HepG2 (cell line): ENCODE measurements around the gene ZNF3. TPM values are rescaled to one million over a fixed set of nuclear protein-coding genes. Genes with fewer than 3 reads are reported as not detected.

Source experiments
- SATB2 ChIP-seq: sonication (generic); formaldehyde crosslinking; IDR thresholded peaks from 2 replicates; pipeline ENCODE4 v1.5.0; 2020; ENCODE audit warnings: missing genetic modification reagents
- TEAD2 ChIP-seq: sonication (generic); formaldehyde crosslinking; IDR thresholded peaks from 2 replicates; pipeline ENCODE4 v1.9.0; 2021; ENCODE audit warnings: missing genetic modification reagents
- ZNF441 ChIP-seq: sonication (generic); formaldehyde crosslinking; IDR thresholded peaks from 2 replicates; pipeline ENCODE4 v1.7.0; 2021; ENCODE audit warnings: missing genetic modification reagents, borderline replicate concordance
- ZNF629 ChIP-seq: sonication (generic); formaldehyde crosslinking; conservative IDR thresholded peaks from 2 replicates; pipeline ENCODE4 v1.5.0; 2020; ENCODE audit warnings: missing genetic modification reagents
- ZNF816 ChIP-seq: sonication (generic); formaldehyde crosslinking; IDR thresholded peaks from 2 replicates; pipeline ENCODE4 v1.8.0; 2022; ENCODE audit warnings: missing genetic modification reagents, mild to moderate bottlenecking, borderline replicate concordance
- polyA plus RNA-seq, 8 experiments: library from polyadenylated mRNA; depleted of rRNA in 3 of 8; stranded (reverse) in 7 of 8; unstranded in 1 of 8; fragments of >200 nt; fragmentation: Illumina TruSeq in 4 of 8; extraction: Trizol in 4 of 8; gene quantifications; 2 replicates each; pipeline versions ENCODE4 v1.2.1 to v1.2.3, GENCODE V29; 2011 to 2016; ENCODE audit warnings: low read depth in 4 of 8, missing spikeins in 1 of 8, mixed read lengths in 1 of 8; ENCODE audit not compliant: insufficient read depth in 1 of 8
- total RNA-seq, 5 experiments: library from RNA; depleted of rRNA; stranded (reverse); fragments of >200 nt; fragmentation: Illumina TruSeq; extraction: Trizol; gene quantifications; 2 replicates each; pipeline ENCODE4 v1.2.3, GENCODE V29; 2016; ENCODE audit warnings: low read depth in 1 of 5
- TF ChIP-seq, protein P1 (sequence below): sonication (generic); formaldehyde crosslinking; conservative IDR thresholded peaks from 2 replicates; pipeline ENCODE4 v1.8.0; 2022; ENCODE audit warnings: low read depth, missing genetic modification reagents
- TF ChIP-seq, protein P2 (sequence below): sonication (generic); formaldehyde crosslinking; IDR thresholded peaks from 2 replicates; pipeline ENCODE4 v1.5.0; 2020; ENCODE audit warnings: missing genetic modification reagents
- TF ChIP-seq, protein P3 (sequence below): sonication (generic); formaldehyde crosslinking; IDR thresholded peaks from 2 replicates; pipeline ENCODE4 v1.5.1; 2020; ENCODE audit warnings: missing genetic modification reagents, mild to moderate bottlenecking, borderline replicate concordance
- TF ChIP-seq, protein P4 (sequence below): sonication (generic); formaldehyde crosslinking; IDR thresholded peaks from 2 replicates; pipeline ENCODE4 v1.4.0; 2020; ENCODE audit warnings: missing genetic modification reagents; ENCODE audit errors: not compliant biosample characterization
- TF ChIP-seq, protein P5 (sequence below): IDR thresholded peaks from 2 replicates; pipeline ENCODE4 v1.6.1; 2016; ENCODE audit warnings: mild to moderate bottlenecking, missing biosample characterization, missing genetic modification reagents
- TF ChIP-seq, protein P6 (sequence below), 2 experiments: fragments of 450-650 bp in 1 of 2; sonication (generic) in 1 of 2; formaldehyde crosslinking in 1 of 2; IDR thresholded peaks; 2 replicates each; pipeline versions ENCODE4 v1.6.1 to v1.8.0; 2016 to 2022; ENCODE audit warnings: antibody characterized with exemption in 1 of 2, mild to moderate bottlenecking in 1 of 2, missing genetic modification reagents in 1 of 2

Gene ZNF3
- total and polyA plus RNA-seq, 2 of the 13 experiments (the other 11 are each of a cell fraction or from before 2014, with no cell fraction given) = 33.7 to 56.9 TPM

DNA sequence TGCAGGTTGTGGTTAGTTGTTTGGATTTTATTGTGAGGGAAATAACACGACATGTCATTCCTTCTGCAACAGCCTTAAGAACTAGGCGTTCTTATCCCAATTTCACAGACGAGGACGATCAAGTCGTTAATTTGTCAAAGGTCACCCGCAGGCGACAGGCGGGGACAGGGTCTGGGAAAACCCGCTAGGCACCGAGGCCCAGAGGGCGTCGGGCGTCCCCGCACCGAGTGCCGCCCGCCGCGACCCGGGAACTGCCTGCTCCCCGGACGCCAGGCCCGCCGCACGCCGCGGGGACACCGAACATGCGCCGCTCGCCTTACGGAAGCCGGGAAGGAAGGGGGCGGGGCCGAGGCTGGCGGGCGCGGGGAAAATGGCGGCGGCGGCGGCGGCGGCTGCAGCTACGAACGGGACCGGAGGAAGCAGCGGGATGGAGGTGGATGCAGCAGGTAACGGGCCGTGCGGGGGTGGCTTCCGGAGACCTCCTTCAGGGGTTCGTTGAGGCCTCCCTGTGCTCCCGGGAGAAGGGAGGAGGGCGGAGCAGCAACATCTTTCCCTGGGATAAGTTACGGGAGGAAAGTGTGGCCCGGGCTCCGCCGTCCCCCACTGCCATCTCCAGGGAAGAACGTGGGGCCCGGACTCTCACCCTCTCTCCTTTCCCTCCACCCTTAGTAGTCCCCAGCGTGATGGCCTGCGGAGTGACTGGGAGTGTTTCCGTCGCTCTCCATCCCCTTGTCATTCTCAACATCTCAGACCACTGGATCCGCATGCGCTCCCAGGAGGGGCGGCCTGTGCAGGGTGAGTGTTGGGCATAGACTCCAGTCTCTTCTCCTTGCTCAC, 7.3 kb upstream of the ZNF3 start, which contains the start of gene COPS6 (continued):
- TF ChIP-seq, protein P1, sequence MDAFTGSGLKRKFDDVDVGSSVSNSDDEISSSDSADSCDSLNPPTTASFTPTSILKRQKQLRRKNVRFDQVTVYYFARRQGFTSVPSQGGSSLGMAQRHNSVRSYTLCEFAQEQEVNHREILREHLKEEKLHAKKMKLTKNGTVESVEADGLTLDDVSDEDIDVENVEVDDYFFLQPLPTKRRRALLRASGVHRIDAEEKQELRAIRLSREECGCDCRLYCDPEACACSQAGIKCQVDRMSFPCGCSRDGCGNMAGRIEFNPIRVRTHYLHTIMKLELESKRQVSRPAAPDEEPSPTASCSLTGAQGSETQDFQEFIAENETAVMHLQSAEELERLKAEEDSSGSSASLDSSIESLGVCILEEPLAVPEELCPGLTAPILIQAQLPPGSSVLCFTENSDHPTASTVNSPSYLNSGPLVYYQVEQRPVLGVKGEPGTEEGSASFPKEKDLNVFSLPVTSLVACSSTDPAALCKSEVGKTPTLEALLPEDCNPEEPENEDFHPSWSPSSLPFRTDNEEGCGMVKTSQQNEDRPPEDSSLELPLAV (CRISPR knock-in tag) = peak; percentile 92; the same call in 1 of the 2 replicates
- TF ChIP-seq, protein P2, sequence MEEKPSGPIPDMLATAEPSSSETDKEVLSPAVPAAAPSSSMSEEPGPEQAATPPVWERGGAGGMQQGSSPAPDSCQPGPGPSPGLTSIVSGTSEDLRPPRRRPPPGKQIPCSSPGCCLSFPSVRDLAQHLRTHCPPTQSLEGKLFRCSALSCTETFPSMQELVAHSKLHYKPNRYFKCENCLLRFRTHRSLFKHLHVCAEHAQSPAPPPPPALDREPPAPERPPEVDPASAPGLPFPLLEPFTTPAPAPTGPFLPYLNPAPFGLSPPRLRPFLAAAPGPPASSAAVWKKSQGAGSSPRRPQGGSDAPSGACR (CRISPR knock-in tag) = peak; percentile 74; the same call in 1 of the 2 replicates
- TF ChIP-seq SATB2 (CRISPR knock-in tag) (peak; percentile 91), ZNF816 (CRISPR knock-in tag) (peak; percentile 47; the same call in 1 of the 2 replicates), TEAD2 (peak; percentile 92), ZNF629 (no peak; the same call in 1 of the 2 replicates), ZNF441 (CRISPR knock-in tag) (peak; percentile 90)
- TF ChIP-seq, protein P3, sequence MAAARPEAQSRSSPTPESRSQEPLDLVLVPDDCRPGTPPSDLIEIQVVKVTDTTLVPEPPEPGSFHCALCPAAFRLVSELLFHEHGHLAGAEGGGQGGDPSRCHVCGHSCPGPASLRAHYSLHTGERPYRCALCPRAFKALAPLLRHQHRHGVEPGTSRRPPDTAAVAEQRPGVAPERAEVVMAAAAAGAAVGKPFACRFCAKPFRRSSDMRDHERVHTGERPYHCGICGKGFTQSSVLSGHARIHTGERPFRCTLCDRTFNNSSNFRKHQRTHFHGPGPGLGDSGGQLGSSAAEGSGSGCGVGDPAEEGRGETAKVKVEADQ (CRISPR knock-in tag) = peak; percentile 44; the same call in 1 of the 2 replicates
- TF ChIP-seq, protein P4, sequence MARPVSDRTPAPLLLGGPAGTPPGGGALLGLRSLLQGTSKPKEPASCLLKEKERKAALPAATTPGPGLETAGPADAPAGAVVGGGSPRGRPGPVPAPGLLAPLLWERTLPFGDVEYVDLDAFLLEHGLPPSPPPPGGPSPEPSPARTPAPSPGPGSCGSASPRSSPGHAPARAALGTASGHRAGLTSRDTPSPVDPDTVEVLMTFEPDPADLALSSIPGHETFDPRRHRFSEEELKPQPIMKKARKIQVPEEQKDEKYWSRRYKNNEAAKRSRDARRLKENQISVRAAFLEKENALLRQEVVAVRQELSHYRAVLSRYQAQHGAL (CRISPR knock-in tag) = no peak
- TF ChIP-seq, protein P5, sequence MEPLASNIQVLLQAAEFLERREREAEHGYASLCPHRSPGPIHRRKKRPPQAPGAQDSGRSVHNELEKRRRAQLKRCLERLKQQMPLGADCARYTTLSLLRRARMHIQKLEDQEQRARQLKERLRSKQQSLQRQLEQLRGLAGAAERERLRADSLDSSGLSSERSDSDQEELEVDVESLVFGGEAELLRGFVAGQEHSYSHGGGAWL = peak; percentile 88; the same call in 1 of the 2 replicates
- TF ChIP-seq, protein P6, sequence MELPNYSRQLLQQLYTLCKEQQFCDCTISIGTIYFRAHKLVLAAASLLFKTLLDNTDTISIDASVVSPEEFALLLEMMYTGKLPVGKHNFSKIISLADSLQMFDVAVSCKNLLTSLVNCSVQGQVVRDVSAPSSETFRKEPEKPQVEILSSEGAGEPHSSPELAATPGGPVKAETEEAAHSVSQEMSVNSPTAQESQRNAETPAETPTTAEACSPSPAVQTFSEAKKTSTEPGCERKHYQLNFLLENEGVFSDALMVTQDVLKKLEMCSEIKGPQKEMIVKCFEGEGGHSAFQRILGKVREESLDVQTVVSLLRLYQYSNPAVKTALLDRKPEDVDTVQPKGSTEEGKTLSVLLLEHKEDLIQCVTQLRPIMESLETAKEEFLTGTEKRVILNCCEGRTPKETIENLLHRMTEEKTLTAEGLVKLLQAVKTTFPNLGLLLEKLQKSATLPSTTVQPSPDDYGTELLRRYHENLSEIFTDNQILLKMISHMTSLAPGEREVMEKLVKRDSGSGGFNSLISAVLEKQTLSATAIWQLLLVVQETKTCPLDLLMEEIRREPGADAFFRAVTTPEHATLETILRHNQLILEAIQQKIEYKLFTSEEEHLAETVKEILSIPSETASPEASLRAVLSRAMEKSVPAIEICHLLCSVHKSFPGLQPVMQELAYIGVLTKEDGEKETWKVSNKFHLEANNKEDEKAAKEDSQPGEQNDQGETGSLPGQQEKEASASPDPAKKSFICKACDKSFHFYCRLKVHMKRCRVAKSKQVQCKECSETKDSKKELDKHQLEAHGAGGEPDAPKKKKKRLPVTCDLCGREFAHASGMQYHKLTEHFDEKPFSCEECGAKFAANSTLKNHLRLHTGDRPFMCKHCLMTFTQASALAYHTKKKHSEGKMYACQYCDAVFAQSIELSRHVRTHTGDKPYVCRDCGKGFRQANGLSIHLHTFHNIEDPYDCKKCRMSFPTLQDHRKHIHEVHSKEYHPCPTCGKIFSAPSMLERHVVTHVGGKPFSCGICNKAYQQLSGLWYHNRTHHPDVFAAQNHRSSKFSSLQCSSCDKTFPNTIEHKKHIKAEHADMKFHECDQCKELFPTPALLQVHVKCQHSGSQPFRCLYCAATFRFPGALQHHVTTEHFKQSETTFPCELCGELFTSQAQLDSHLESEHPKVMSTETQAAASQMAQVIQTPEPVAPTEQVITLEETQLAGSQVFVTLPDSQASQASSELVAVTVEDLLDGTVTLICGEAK (IDR thresholded peaks at IDR 0.05) = no peak
- TF ChIP-seq, protein P6 (CRISPR knock-in tag; IDR thresholded peaks at IDR 0.05) = peak; percentile 77; the same call in 1 of the 2 replicates
